ENCODE measurements around the gene S1PR2. TPM values are rescaled to one million over a fixed set of nuclear protein-coding genes. Genes with fewer than 3 reads are reported as not detected.

The S1PR2 gene
- total and polyA plus RNA-seq, 4 donors: 1.2 to 4.8 (median 3.3) TPM

GRCh38 chr19:10235003-10235402, 3.9 kb upstream of the S1PR2 start:
- Histone ChIP-seq H3K36me3 (ENCODE audit: control insufficient read depth in 4 of 4, insufficient read depth in 3 of 4, low read depth in 1 of 4, low read length in 3 of 4) (no peaks in the 10 kb centered on the region), H3K27ac (ENCODE audit: low read depth in 1 of 2, low read length in 2 of 2) (peak overlapping the region; percentile 36 to 46), H3K9ac (ENCODE audit: low read depth in 1 of 2, low read length in 2 of 2) (no peak overlapping the region), H3K27me3 (ENCODE audit: control insufficient read depth in 4 of 4, insufficient read depth in 4 of 4, low read length in 3 of 4) (no peaks in the 10 kb centered on the region), H3K9me3 (ENCODE audit: control insufficient read depth in 4 of 4, low read length in 3 of 4) (no peaks in the 10 kb centered on the region), H3K4me3 (ENCODE audit: low read depth in 1 of 3, low read length in 3 of 3) (no peak overlapping the region), H3K4me1 (ENCODE audit: control insufficient read depth in 4 of 4, insufficient read depth in 4 of 4, low read length in 3 of 4) (peaks cover 4 to 31% (median 18%) of the 10 kb centered on the region in 4 donors)
- WGBS: 50% methylated on average over 4 of the region's 4 CpGs
- TF ChIP-seq TAF1 (conservative IDR thresholded peaks at IDR 0.05) (peak; percentile 67), CTCF (IDR thresholded peaks at IDR 0.05; ENCODE audit: low read depth, low read length, missing input control) (no peak), HNF4A (conservative IDR thresholded peaks at IDR 0.05) (no peak), NR2F2 (IDR thresholded peaks at IDR 0.05) (no peak), REST (IDR thresholded peaks at IDR 0.05) (no peak), SP1 (IDR thresholded peaks at IDR 0.05) (peak; percentile 45), MAX (IDR thresholded peaks at IDR 0.05) (no peak), RAD21 (IDR thresholded peaks at IDR 0.05) (no peak)
- DNase-seq (ENCODE audit: low spot score): no peak

- Histone ChIP-seq H3K27me3 (ENCODE audit: control insufficient read depth in 4 of 4, insufficient read depth in 4 of 4, low read length in 3 of 4) (no peaks in the 10 kb centered on the region), H3K4me1 (ENCODE audit: control insufficient read depth in 4 of 4, insufficient read depth in 4 of 4, low read length in 3 of 4) (peaks cover 4 to 36% (median 17%) of the 10 kb centered on the region in 4 donors), H3K4me3 (ENCODE audit: low read depth in 1 of 3, low read length in 3 of 3) (no peak overlapping the region), H3K36me3 (ENCODE audit: control insufficient read depth in 4 of 4, insufficient read depth in 3 of 4, low read depth in 1 of 4, low read length in 3 of 4) (no peaks in the 10 kb centered on the region), H3K9me3 (ENCODE audit: control insufficient read depth in 4 of 4, low read length in 3 of 4) (no peaks in the 10 kb centered on the region), H3K27ac (ENCODE audit: low read depth in 1 of 2, low read length in 2 of 2) (no peak overlapping the region), H3K9ac (ENCODE audit: low read depth in 1 of 2, low read length in 2 of 2) (no peak overlapping the region)
- 88% methylated on average over 4 of the region's 4 CpGs for WGBS
- no peak for DNase-seq (ENCODE audit: low spot score)
- TF ChIP-seq YY1 (IDR thresholded peaks at IDR 0.05): no peak
- no peak for TF ChIP-seq TAF1 (conservative IDR thresholded peaks at IDR 0.05)
- no peak for TF ChIP-seq GABPA (IDR thresholded peaks at IDR 0.05 in 1 of 2, conservative IDR thresholded peaks at IDR 0.05 in 1 of 2)
- TF ChIP-seq FOXA1 (IDR thresholded peaks at IDR 0.05): no peak
- TF ChIP-seq FOXA2 (IDR thresholded peaks at IDR 0.05): no peak
- no peak for TF ChIP-seq EGR1 (IDR thresholded peaks at IDR 0.05; ENCODE audit: low read depth in 2 of 2)
- no peak for TF ChIP-seq MAX (IDR thresholded peaks at IDR 0.05)
- no peak for TF ChIP-seq RAD21 (IDR thresholded peaks at IDR 0.05)
- no peak for TF ChIP-seq NR2F2 (IDR thresholded peaks at IDR 0.05)
- no peak for TF ChIP-seq ATF3 (IDR thresholded peaks at IDR 0.05)
- TF ChIP-seq RXRA (IDR thresholded peaks at IDR 0.05): no peak
- TF ChIP-seq HNF4G (IDR thresholded peaks at IDR 0.05): no peak
- no peak for TF ChIP-seq HNF4A (conservative IDR thresholded peaks at IDR 0.05)
These were observed 2.8 kb upstream of the S1PR2 start for GRCh38 chr19:10233946-10234345.
